HG02798 (cell line): ENCODE results near the gene OR8I2.
"Not testable (repeated sequence)": the region's sequence is repeated elsewhere in the genome, so short reads cannot be mapped to it uniquely, and the experiment has no call there.

Source experiments
- ATAC-seq: cut with Tn5 transposase; IDR thresholded peaks from one replicate; pipeline ENCODE4 v1.9.1; 2021; ENCODE audit warnings: mild to moderate bottlenecking; ENCODE audit not compliant: unreplicated experiment, poor library complexity

Gene OR8I2

DNA sequence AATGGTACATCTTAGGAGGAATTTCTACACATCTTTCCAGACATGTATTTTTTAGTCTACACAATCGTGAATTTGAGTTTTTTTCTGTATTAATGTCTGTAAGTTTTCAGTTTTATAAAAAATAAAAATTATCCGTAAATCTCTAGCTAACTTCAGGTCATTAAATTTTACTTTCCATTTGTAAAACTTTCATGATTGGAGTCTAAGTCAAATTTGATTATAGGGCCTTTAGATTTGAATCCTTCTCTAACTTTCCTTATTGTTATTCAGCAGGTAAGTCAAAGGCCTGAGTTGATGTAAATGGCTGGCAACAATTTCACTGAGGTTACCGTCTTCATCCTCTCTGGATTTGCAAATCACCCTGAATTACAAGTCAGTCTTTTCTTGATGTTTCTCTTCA is at the start of gene OR8I2:
OR8I2 (plus strand) TSS at position 301 of the 400 bp plus-strand sequence; CDS start at position 301, 0 bp downstream.
- ATAC-seq = no peak

DNA sequence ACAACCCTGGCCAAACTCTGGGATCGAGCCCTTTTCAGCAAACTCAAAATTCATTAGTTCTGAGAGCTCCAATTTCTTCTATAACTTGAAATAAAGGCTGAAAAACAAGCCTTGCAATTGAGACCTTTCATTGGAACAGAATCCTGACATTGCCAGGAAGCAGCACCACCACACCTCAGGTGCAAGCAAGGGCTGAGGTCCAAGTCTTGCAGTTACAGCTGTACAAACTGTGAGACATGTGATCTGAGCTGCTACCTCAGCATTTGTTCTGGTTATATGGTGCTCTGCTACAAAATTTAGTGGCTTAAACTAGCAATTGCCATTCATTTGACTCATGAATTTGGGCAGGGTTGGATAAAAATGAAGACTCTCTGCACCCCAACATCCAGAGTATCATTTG is 47.6 kb upstream of the OR8I2 start:
- no peak for ATAC-seq

DNA sequence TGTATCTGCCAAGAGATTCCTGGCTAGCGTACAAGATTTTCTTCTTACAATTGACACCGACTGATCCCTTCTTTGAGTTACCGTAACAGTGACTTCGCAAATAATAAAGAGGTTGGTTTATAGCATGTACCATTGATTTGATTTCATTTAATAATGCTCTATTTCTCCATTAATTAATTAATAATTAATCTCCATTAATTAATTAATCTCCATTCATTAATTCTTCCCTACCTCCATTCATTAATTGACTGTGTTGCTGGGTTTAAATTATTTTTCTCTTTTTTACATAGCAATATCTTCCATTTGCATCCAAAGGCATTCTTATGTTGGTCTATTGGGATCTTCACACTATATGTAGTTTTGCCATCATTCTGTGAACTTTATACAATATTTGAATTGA is 44.6 kb upstream of the OR8I2 start:
- no peak for ATAC-seq

DNA sequence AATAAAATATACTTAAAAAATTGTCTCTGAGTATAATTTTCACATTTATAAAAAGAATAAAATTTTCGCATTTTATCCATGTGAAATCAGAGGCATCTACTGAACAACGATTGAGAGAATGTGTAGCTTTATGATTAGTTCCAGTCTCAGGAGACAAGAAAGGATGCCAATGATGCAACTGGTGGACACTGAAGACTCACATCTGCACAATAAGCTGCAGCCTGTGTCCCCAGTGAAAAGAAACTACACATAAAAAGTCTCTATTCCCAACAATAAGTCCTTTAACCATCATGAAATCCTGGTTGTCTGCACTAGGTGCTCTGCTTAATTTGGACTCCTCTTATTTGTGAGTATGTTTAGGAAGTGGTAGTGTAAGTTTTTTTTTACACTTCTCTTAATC is 43.6 kb upstream of the OR8I2 start:
- ATAC-seq = no peak

DNA sequence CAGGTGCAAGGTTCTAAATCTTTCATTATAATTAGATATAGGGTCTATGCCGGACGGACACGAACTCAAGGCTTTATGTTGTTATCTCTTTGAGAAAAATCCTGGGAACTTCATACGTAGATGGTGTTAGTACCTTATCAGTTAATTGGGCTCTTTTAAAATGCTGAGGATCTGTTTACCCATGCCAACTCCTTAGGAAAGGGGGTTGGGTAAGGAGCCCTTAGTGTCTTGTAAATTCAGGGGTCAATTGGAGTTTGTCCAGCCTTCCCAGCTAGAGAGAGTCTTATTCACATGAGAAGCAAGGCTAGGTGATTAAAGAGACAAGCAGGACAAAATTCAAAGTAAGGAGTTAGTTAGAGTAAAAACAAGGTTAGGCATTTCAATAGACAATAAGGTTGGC is 36.7 kb upstream of the OR8I2 start:
- not testable (repeated sequence) for ATAC-seq

DNA sequence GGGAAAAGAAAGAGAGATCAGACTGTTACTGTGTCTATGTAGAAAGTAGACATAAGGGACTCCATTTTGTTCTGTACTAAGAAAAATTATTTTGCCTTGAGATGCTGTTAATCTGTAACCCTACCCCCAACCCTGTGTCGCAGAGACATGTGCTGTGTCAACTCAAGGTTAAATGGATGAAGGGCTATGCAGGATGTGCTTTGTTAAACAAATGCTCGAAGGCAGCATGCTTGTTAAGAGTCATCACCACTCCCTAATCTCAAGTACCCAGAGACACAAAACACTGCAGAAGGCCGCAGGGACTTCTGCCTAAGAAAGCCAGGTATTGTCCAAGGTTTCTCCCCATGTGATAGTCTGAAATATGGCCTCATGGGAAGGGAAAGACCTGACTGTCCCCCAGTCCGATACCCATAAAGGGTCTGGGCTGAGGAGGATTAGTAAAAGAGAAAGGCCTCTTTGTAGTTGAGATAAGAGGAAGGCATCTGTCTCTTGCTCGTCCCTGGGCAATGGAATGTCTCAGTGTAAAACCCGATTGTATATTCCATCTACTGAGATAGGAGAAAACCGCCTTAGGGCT is 35.4 kb upstream of the OR8I2 start:
- not testable (repeated sequence) for ATAC-seq

DNA sequence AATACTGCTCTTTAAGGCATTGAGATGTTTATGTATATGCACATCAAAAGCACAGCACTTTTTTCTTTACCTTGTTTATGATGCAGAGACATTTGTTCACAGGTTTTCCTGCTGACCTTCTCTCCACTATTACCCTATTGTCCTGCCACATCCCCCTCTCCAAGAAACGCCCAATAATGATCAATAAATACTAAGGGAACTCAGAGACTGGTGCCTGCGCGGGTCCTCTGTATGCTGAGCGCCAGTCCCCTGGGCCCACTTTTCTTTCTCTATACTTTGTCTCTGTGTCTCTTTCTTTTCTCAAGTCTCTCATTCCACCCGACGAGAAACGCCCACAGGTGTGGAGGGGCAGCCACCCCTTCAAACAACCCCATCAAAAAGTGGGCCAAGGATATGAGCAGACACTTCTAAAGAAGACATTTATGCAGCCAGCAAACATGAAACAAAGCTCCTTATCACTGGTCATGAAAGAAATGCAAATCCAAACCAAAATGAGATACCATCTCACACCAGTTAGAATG is 34.8 kb upstream of the OR8I2 start:
- not testable (repeated sequence) for ATAC-seq

DNA sequence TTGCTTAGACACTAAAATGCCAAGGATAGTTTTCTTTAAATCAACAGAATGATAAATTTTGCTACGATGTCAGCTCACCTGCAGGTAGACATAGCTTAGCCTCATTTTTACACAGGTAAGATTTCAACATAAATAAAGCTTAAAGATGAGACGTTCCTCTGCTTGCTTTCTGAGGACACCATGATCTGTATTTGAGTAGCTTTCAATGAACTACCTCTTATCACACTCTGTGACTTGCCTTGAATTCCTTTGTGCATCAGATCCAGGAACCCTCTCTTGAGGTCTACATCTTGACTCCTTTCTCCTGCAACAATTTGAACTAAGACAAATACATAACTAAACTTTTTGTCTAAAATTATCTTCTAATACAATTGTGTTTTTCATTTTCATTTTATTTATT is 26.1 kb upstream of the OR8I2 start:
- no peak for ATAC-seq

DNA sequence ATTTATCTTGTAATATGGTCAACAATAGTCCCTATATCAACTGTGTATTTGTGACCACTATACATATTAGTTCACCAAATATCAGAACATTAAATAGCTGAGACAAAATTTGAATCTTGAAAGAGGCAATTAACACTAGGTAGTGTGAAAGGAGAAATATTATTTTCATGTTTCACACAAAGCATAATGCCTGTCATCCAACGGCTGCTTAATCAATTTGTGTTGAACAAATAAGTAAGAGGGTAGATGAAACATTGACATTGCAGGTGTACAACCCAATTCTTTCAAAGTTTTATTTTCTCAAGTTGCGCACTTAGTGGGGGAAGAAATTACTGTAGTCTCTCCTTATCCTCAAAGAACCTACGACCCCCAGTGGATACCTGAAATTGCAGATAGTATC is 3.4 kb upstream of the OR8I2 start:
- ATAC-seq = no peak

DNA sequence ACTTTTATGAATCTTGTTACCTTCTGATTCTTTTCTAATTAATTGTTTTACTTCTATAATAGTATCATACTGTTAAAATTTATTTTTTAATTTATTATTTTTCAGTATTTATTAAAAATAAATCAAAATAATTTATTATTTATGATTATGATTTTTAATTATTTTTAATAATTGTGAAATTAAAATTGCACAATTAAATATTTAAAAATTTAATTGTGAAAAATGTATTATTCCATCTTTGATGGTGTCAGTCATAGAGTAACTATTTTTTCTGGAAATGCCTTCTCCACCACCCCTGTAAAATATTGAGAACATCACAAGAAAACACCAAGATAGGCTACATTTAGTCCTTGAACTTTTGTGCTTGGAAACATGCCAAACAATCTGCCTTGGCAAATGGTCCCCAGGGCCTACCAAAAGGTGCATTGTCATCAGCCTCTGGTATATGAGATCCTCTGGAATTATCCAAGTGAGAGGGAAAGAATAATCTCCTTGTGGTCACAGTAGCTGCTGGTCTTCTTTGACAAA is 10.2 kb downstream of the OR8I2 start, which contains the start of gene OR8H2:
OR8H2 (plus strand) TSS at position 478 of the 528 bp plus-strand sequence. CDS start 1,356 bp downstream, outside the sequence.
- ATAC-seq = no peak

DNA sequence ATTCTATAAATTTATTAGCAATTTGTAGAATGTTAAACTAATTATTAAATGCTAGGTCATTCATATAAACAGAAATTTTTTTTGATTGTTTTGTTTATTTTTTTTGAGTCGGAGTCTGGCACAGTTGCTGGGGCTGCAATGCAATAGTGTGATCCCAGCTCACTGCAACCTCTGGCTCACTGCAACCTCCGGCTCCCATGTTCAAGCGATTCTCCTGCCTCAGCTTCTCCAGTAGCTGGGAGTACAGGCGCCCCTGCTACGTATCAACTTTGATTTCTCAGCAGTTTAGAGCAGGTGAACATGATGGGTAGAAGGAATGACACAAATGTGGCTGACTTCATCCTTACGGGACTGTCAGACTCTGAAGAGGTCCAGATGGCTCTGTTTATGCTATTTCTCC is 29.0 kb downstream of the OR8I2 start, which contains the start of gene OR8H3:
OR8H3 (plus strand) TSS at position 301 of the 400 bp plus-strand sequence; CDS start at position 301, 0 bp downstream.
- ATAC-seq = no peak

DNA sequence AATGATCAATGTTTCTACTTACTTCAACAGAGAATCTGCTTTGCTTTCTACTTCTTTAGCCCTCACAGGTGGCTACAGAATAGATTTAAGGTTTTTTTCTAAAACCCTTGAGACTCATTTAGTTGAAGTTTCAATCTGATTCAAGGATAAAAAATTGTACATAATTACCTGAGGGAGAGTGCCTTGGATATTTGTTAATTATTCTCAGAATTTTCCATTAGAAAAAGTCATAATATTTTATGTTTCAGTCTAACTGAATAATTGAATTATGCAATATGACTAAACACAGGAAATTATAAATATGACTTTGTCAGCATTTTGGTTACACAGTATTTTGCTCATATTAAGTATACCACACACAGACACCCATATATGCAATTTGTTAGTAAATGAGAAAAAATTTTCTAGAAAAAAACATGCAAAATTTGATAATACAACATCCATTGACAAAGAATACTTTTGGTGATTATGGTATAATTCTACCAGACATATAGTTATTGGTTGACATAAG is 47.1 kb downstream of the OR8I2 start, which contains the start of gene OR8J3:
OR8J3 (minus strand) TSS at position 51 of the 511 bp plus-strand sequence. CDS start 2,483 bp downstream, outside the sequence.
- ATAC-seq = no peak

DNA sequence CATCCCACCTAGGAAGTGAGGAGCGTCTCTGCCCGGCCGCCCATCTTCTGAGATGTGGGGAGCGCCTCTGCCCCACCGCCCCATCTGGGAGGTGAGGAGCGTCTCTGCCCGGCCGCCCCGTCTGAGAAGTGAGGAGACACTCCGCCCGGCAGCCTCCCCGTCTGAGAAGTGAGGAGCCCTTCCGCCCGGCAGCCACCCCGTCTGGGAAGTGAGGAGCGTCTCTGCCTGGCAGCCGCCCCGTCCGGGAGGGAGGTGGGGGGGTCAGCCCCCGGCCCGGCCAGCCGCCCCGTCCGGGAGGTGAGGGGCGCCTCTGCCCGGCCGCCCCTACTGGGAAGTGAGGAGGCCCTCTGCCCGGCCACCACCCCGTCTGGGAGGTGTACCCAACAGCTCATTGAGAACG is 50.6 kb downstream of the OR8I2 start:
- not testable (repeated sequence) for ATAC-seq
